Natural killer cell (primary cell): ENCODE data around the gene FTCD. TPM values are rescaled to one million over a fixed set of nuclear protein-coding genes. Genes with fewer than 3 reads are reported as not detected.

ENCODE experiments used
- ATAC-seq, 3 donors: fragments of 150-1000 bp in 2 of 3; fragments of 200-7000 bp in 1 of 3; cut with Tn5 transposase; 1 replicate in 1 of 3; 2 replicates in 2 of 3; pipeline ENCODE4 v1.10.0; 2021; ENCODE audit warnings: mild to moderate bottlenecking in 2 of 3, moderate library complexity in 2 of 3
- DNase-seq, 2 donors: peaks; one replicate each; pipeline versions ENCODE4 v3.0.0 to v3.0.0-alpha.2; 2013 to 2021; ENCODE audit warnings: mixed read lengths in 1 of 2
- H3K27ac ChIP-seq: one replicate; pipeline ENCODE4 v1.5.1; 2013; ENCODE audit warnings: mild to moderate bottlenecking, low read length
- H3K27me3 ChIP-seq: one replicate; pipeline ENCODE4 v1.6.1; 2013; ENCODE audit warnings: low read length; ENCODE audit not compliant: control insufficient read depth, insufficient read depth
- H3K36me3 ChIP-seq: one replicate; pipeline ENCODE4 v1.6.1; 2013; ENCODE audit warnings: low read length; ENCODE audit not compliant: control insufficient read depth, insufficient read depth
- H3K4me1 ChIP-seq: one replicate; pipeline ENCODE4 v1.6.1; 2013; ENCODE audit warnings: low read length; ENCODE audit not compliant: control insufficient read depth, insufficient read depth
- H3K4me3 ChIP-seq: one replicate; pipeline ENCODE4 v1.5.1; 2013; ENCODE audit warnings: low read length
- H3K9me3 ChIP-seq: one replicate; pipeline ENCODE4 v1.6.1; 2013; ENCODE audit warnings: low read length; ENCODE audit not compliant: control insufficient read depth, insufficient read depth
- H3K27ac Mint-ChIP-seq, 2 donors: one replicate each; pipeline ENCODE4 v1.8.0; 2022; ENCODE audit warnings: mild to moderate bottlenecking in 2 of 2, mixed read lengths in 2 of 2, moderate library complexity in 1 of 2
- H3K27me3 Mint-ChIP-seq, 2 donors: one replicate each; pipeline ENCODE4 v1.8.0; 2022; ENCODE audit warnings: low read depth in 2 of 2, mixed read lengths in 2 of 2
- H3K36me3 Mint-ChIP-seq: one replicate; pipeline ENCODE4 v1.8.0; 2022; ENCODE audit warnings: mixed read lengths
- H3K4me1 Mint-ChIP-seq, 2 donors: one replicate each; pipeline ENCODE4 v1.8.0; 2022; ENCODE audit warnings: mixed read lengths in 2 of 2
- H3K4me3 Mint-ChIP-seq: one replicate; pipeline ENCODE4 v1.8.0; 2022; ENCODE audit warnings: mild to moderate bottlenecking, moderate library complexity, mixed read lengths
- H3K9me3 Mint-ChIP-seq, 2 donors: one replicate each; pipeline ENCODE4 v1.8.0; 2022; ENCODE audit warnings: mixed read lengths in 2 of 2
- CTCF ChIP-seq: fragments of 200-600 bp; IDR thresholded peaks from one replicate; pipeline ENCODE4 v1.8.0; 2022; ENCODE audit warnings: antibody characterized with exemption
- WGBS: methylation state at CpG from one replicate; pipeline ENCODE4 v1.1.7; 2013; ENCODE audit warnings: missing lambda C conversion rate; ENCODE audit not compliant: insufficient coverage; 5-methylcytosine and 5-hydroxymethylcytosine counted together
- intact Hi-C: fragments of 100-400 bp; cut with micrococcal nuclease; formaldehyde crosslinking; loops from one replicate; pipeline ENCODE4 v1.14.2; 2022
- total RNA-seq, 4 donors: library from RNA; stranded (reverse); fragments of 120-200 nt in 1 of 4; gene quantifications; one replicate each; pipeline versions ENCODE4 v1.2.3 to v1.2.4, GENCODE V29; 2013 to 2022

Gene FTCD
- total RNA-seq, 3 donors from 2014 or later (not counting 1 experiment from before 2014, with no cell fraction given): 0.34 TPM; not detected in 2

- no peaks in the 10 kb centered on the region for H3K27me3 ChIP-seq
- no peaks in the 10 kb centered on the region for H3K4me1 Mint-ChIP-seq
- no peaks in the 10 kb centered on the region for H3K36me3 ChIP-seq
- H3K4me3 Mint-ChIP-seq: no peak overlapping the region
- TF ChIP-seq CTCF: no peak
- no peak overlapping the region for H3K27ac Mint-ChIP-seq
- H3K36me3 Mint-ChIP-seq: no peaks in the 10 kb centered on the region
- 94% methylated on average over 24 of the region's 24 CpGs for WGBS
- no peaks in the 10 kb centered on the region for H3K9me3 Mint-ChIP-seq
- H3K4me1 ChIP-seq: peaks cover 8% of the 10 kb centered on the region
- DNase-seq (no peak), ATAC-seq (no peak)
- H3K27ac ChIP-seq: no peak overlapping the region
- H3K27me3 Mint-ChIP-seq: no peaks in the 10 kb centered on the region
- intact Hi-C loops: no loop called here
- H3K9me3 ChIP-seq: no peaks in the 10 kb centered on the region
- no peak overlapping the region for H3K4me3 ChIP-seq
Measured at GRCh38 chr21:46150491-46151121, 4.8 kb downstream of the FTCD start.

- no peak for ATAC-seq
- 92% methylated on average over 19 of the region's 19 CpGs for WGBS
- Histone ChIP-seq H3K9me3 (no peaks in the 10 kb centered on the region), H3K27me3 (no peaks in the 10 kb centered on the region), H3K4me1 (peaks cover 8% of the 10 kb centered on the region), H3K36me3 (no peaks in the 10 kb centered on the region), H3K4me3 (no peak overlapping the region), H3K27ac (no peak overlapping the region)
- H3K4me3 Mint-ChIP-seq: no peak overlapping the region
- no peaks in the 10 kb centered on the region for H3K36me3 Mint-ChIP-seq
- no peaks in the 10 kb centered on the region for H3K4me1 Mint-ChIP-seq
- H3K9me3 Mint-ChIP-seq: no peaks in the 10 kb centered on the region
- H3K27me3 Mint-ChIP-seq: no peaks in the 10 kb centered on the region
- TF ChIP-seq CTCF: no peak
- intact Hi-C loops: no loop called here
- H3K27ac Mint-ChIP-seq: no peak overlapping the region
- DNase-seq: no peak
Measured at GRCh38 chr21:46150073-46150472, 5.3 kb downstream of the FTCD start.

GRCh38 chr21:46149205-46149901, 6.0 kb downstream of the FTCD start:
- DNase-seq (no peak), ATAC-seq (no peak)
- peaks cover 8% of the 10 kb centered on the region for H3K4me1 ChIP-seq
- 91% methylated on average over 22 of the region's 22 CpGs for WGBS
- no peaks in the 10 kb centered on the region for H3K27me3 Mint-ChIP-seq
- H3K9me3 ChIP-seq: no peaks in the 10 kb centered on the region
- no peaks in the 10 kb centered on the region for H3K9me3 Mint-ChIP-seq
- H3K36me3 Mint-ChIP-seq: no peaks in the 10 kb centered on the region
- intact Hi-C loops: no loop called here
- H3K27ac ChIP-seq: no peak overlapping the region
- H3K27me3 ChIP-seq: no peaks in the 10 kb centered on the region
- H3K36me3 ChIP-seq: no peaks in the 10 kb centered on the region
- peaks cover 0 to 4% of the 10 kb centered on the region in 2 donors for H3K4me1 Mint-ChIP-seq
- no peak overlapping the region for H3K4me3 ChIP-seq
- no peak for TF ChIP-seq CTCF
- H3K4me3 Mint-ChIP-seq: no peak overlapping the region
- no peak overlapping the region for H3K27ac Mint-ChIP-seq
